Measurements from ENCODE around the gene ZNF430. TPM values are rescaled to one million over a fixed set of nuclear protein-coding genes. Genes with fewer than 3 reads are reported as not detected.

ZNF430 gene
- total RNA-seq, 3 donors from 2014 or later: 8.3 to 19.0 (median 10.2) TPM

GRCh38 chr19:21094347-21095025 lies 74.0 kb downstream of the ZNF430 start:
- Histone ChIP-seq H3K36me3 (no peaks in the 10 kb centered on the region), H3K27ac (no peak overlapping the region), H3K4me3 (no peak overlapping the region), H3K27me3 (no peaks in the 10 kb centered on the region), H3K4me1 (no peaks in the 10 kb centered on the region), H3K9me3 (no peaks in the 10 kb centered on the region)
- intact Hi-C loops (cut with DNase I; ENCODE audit: low total_unique reads): no loop called here
- TF ChIP-seq POLR2A (IDR thresholded peaks at IDR 0.05) (no peak), POLR2AphosphoS5 (IDR thresholded peaks at IDR 0.05) (no peak), CTCF (IDR thresholded peaks at IDR 0.05) (no peak)
- DNase-seq (ENCODE audit: low spot score in 2 of 2): no peak

- intact Hi-C loops (cut with DNase I; ENCODE audit: low total_unique reads): no loop called here
- H3K4me3 ChIP-seq: no peak overlapping the region
- TF ChIP-seq POLR2A (IDR thresholded peaks at IDR 0.05) (no peak), CTCF (IDR thresholded peaks at IDR 0.05) (no peak), POLR2AphosphoS5 (IDR thresholded peaks at IDR 0.05) (no peak)
- no peak for DNase-seq (ENCODE audit: low spot score in 2 of 2)
- no peaks in the 10 kb centered on the region for H3K36me3 ChIP-seq
- H3K27me3 ChIP-seq: no peaks in the 10 kb centered on the region
- H3K9me3 ChIP-seq: no peaks in the 10 kb centered on the region
- H3K27ac ChIP-seq: no peak overlapping the region
- no peaks in the 10 kb centered on the region for H3K4me1 ChIP-seq
Observed at GRCh38 chr19:21098291-21098690, 77.8 kb downstream of the ZNF430 start.

- no peak for DNase-seq (ENCODE audit: low spot score in 2 of 2)
- Histone ChIP-seq H3K27me3 (no peaks in the 10 kb centered on the region), H3K4me3 (no peak overlapping the region), H3K4me1 (no peaks in the 10 kb centered on the region), H3K9me3 (no peaks in the 10 kb centered on the region), H3K27ac (no peak overlapping the region), H3K36me3 (no peaks in the 10 kb centered on the region)
- no peak for TF ChIP-seq POLR2A (IDR thresholded peaks at IDR 0.05)
- no peak for TF ChIP-seq CTCF (IDR thresholded peaks at IDR 0.05)
- TF ChIP-seq POLR2AphosphoS5 (IDR thresholded peaks at IDR 0.05): no peak
- intact Hi-C loops (cut with DNase I; ENCODE audit: low total_unique reads): no loop called here
Observed at GRCh38 chr19:21101521-21102242, 81.2 kb downstream of the ZNF430 start.

- TF ChIP-seq POLR2A (IDR thresholded peaks at IDR 0.05): no peak
- no peak for TF ChIP-seq POLR2AphosphoS5 (IDR thresholded peaks at IDR 0.05)
- no peak for TF ChIP-seq CTCF (IDR thresholded peaks at IDR 0.05)
- H3K4me3 ChIP-seq: no peak overlapping the region
- intact Hi-C loops (cut with DNase I; ENCODE audit: low total_unique reads): no loop called here
- no peak overlapping the region for H3K27ac ChIP-seq
- no peaks in the 10 kb centered on the region for H3K36me3 ChIP-seq
- H3K27me3 ChIP-seq: no peaks in the 10 kb centered on the region
- H3K9me3 ChIP-seq: peaks cover 9 to 13% of the 10 kb centered on the region in 2 donors
- no peak for DNase-seq (ENCODE audit: low spot score in 2 of 2)
- no peaks in the 10 kb centered on the region for H3K4me1 ChIP-seq
Observed at GRCh38 chr19:21109116-21109515, 88.7 kb downstream of the ZNF430 start.

Other genes starting within 250 kb of the ZNF430 start
- gene ZNF66, start 244.4 kb upstream of the ZNF430 start, total RNA-seq: 10 to 100 TPM in 2 of 3 donors, 1 to 10 TPM in 1; 4.2 to 17.3 (median 15.4) TPM
- 10 to 100 TPM in 1 of 3 donors, 1 to 10 TPM in 2; 3.7 to 14.2 (median 9.2) TPM for gene ZNF85, start 97.4 kb upstream of the ZNF430 start, total RNA-seq
- gene ZNF714, start 61.5 kb downstream of the ZNF430 start, total RNA-seq: 10 to 100 TPM in 2 of 3 donors, 1 to 10 TPM in 1; 5.8 to 15.2 (median 11.1) TPM
- gene ZNF431, start 121.4 kb downstream of the ZNF430 start, total RNA-seq: 10 to 100 TPM; 11.1 to 28.1 (median 11.8) TPM

Measured in breast epithelium (tissue), 4 donors.